GM10266 (cell line): Measurements from ENCODE around the gene CLEC1A.
"Not testable (repeated sequence)": the region's sequence is repeated elsewhere in the genome, so short reads cannot be mapped to it uniquely, and the experiment has no call there.

Experiments
- DNase-seq: peaks from one replicate; pipeline ENCODE4 v3.0.0; 2012; ENCODE audit errors: extremely low spot score
- CTCF ChIP-seq: IDR thresholded peaks from 2 replicates; pipeline ENCODE4 v1.5.1; 2012; ENCODE audit warnings: mild to moderate bottlenecking, low read depth; ENCODE audit not compliant: control insufficient read depth, insufficient read depth; ENCODE audit errors: missing control alignments

Gene CLEC1A

GRCh38 chr12:10031771-10032175 is 67.0 kb downstream of the CLEC1A start:
- no peak for TF ChIP-seq CTCF
- DNase-seq = no peak

- no peak for TF ChIP-seq CTCF
- DNase-seq = no peak
These were observed 67.5 kb downstream of the CLEC1A start for GRCh38 chr12:10031321-10031720.

- TF ChIP-seq CTCF = no peak
- no peak for DNase-seq
These were observed 68.3 kb downstream of the CLEC1A start, which contains the start of gene CLEC9A for GRCh38 chr12:10030446-10030845. TSS of gene CLEC9A (plus strand) at chr12:10030682. CDS start at chr12:10052688, 22,006 bp downstream.

GRCh38 chr12:10027721-10028120 is 71.1 kb downstream of the CLEC1A start:
- TF ChIP-seq CTCF = no peak
- no peak for DNase-seq

- DNase-seq = no peak
These were observed 71.5 kb downstream of the CLEC1A start for GRCh38 chr12:10027311-10027710.

GRCh38 chr12:10026666-10027065 is 72.1 kb downstream of the CLEC1A start:
- not testable (repeated sequence) for DNase-seq

More at GRCh38 chr12:10027311-10027710, 71.5 kb downstream of the CLEC1A start:
- no peak for TF ChIP-seq CTCF

GRCh38 chr12:10025236-10025635 is 73.5 kb downstream of the CLEC1A start:
- DNase-seq = no peak
- no peak for TF ChIP-seq CTCF

- DNase-seq = no peak
- TF ChIP-seq CTCF = no peak
These were observed 77.4 kb downstream of the CLEC1A start for GRCh38 chr12:10021342-10021741.
